ACC112 (cell line): ENCODE data around the gene INTS2.
"Not testable (repeated sequence)": the region's sequence is repeated elsewhere in the genome, so short reads cannot be mapped to it uniquely, and the experiment has no call there.

Experiments used
- H2AFZ ChIP-seq: fragments of 200-600 bp; sonication (generic); one replicate; pipeline ENCODE4 v1.6.0; 2017; ENCODE audit warnings: antibody characterized with exemption, low read length; ENCODE audit not compliant: unreplicated experiment
- H3K27ac ChIP-seq: fragments of 200-600 bp; sonication (generic); 2 replicates; pipeline ENCODE4 v1.5.1; 2014; ENCODE audit warnings: low read depth, mild to moderate bottlenecking, antibody characterized with exemption, low read length, moderate library complexity
- H3K27me3 ChIP-seq: fragments of 200-600 bp; sonication (generic); 2 replicates; pipeline ENCODE4 v1.6.1; 2014; ENCODE audit warnings: mild to moderate bottlenecking, antibody characterized with exemption, low read length, moderate library complexity, mixed read lengths; ENCODE audit not compliant: insufficient read depth
- H3K36me3 ChIP-seq: fragments of 200-600 bp; sonication (generic); 2 replicates; pipeline ENCODE4 v1.6.1; 2016; ENCODE audit warnings: mild to moderate bottlenecking, antibody characterized with exemption, low read length, moderate library complexity, mixed read lengths; ENCODE audit not compliant: insufficient read depth
- H3K4me1 ChIP-seq: fragments of 200-600 bp; sonication (generic); one replicate; pipeline ENCODE4 v1.6.1; 2016; ENCODE audit warnings: low read length, mixed read lengths; ENCODE audit not compliant: insufficient read depth, unreplicated experiment, control insufficient read depth
- H3K4me3 ChIP-seq: fragments of 200-600 bp; sonication (generic); 2 replicates; pipeline ENCODE4 v1.5.1; 2014; ENCODE audit warnings: mild to moderate bottlenecking, low read depth, low read length
- H3K79me2 ChIP-seq: fragments of 200-600 bp; sonication (generic); one replicate; pipeline ENCODE4 v1.6.0; 2016; ENCODE audit warnings: low read length; ENCODE audit not compliant: control insufficient read depth, unreplicated experiment, insufficient read depth

Gene INTS2

DNA sequence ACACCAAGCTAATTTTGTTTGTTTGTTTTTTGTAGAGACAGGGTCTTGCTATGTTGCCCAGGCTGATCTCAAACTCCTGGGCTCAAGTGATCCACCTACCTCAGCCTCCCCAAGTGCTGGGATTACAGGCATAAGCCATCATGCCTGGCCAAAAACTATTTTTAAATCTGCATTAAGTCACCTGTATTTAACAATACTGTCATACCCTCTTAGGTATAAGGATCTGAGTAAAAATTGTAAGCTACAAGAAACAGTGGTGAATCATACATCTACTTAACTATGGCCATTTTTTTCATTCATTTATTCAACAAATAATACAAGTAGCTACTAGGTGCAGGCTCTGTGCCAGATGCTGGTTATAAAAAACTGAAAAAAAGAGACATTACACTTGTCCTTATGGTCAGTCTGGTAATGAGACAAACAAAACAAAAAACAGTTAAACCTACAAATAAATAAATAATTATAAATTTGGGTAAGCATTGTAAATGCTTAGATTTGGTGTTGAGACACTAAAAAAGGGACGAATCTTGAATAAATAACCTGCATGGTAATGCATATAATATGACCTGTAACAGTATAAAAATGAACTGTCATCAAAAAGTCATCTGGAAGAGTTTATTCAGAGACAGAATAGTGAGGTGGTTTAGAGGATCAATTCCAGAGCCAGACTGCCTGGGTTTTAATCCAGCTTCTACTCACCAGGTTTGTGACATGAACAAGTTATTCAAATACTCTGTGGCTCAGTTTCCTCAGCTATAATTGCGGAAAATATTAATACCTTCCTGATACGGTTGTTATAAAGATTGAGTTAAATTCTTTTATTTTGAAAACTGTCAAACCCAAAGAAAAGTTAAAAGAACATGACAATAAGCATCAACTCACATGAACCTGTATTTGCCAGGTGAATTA, 91.3 kb downstream of the INTS2 start:
- Histone ChIP-seq H3K4me3 (no peak overlapping the region), H3K27me3 (no peaks in the 10 kb centered on the region), H2AFZ (no peak overlapping the region), H3K79me2 (no peaks in the 10 kb centered on the region), H3K36me3 (no peaks in the 10 kb centered on the region), H3K4me1 (peaks cover 13% of the 10 kb centered on the region), H3K27ac (no peak overlapping the region)

DNA sequence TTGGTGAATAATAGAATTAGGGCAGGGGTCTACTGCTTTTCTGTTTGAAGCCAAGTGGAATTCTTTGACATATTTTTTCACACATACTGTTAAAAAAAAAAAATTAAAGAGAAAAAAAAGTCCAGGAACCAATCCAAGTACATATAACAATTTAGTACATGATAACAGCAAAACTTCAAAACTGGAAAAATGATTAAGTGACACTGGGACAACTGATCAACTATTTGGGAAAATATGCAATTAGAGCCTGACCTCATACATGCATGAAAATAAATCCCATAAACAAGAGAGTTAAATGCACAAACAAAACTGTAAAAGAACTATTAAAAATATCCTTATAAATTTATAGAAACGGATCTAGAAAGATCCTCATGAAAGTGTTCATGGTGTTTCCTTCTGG, 92.2 kb downstream of the INTS2 start:
- no peak overlapping the region for H3K27ac ChIP-seq
- H3K36me3 ChIP-seq = no peaks in the 10 kb centered on the region
- no peaks in the 10 kb centered on the region for H3K79me2 ChIP-seq
- H3K27me3 ChIP-seq = no peaks in the 10 kb centered on the region
- H3K4me3 ChIP-seq = no peak overlapping the region
- H3K4me1 ChIP-seq = peaks cover 13% of the 10 kb centered on the region
- no peak overlapping the region for H2AFZ ChIP-seq

DNA sequence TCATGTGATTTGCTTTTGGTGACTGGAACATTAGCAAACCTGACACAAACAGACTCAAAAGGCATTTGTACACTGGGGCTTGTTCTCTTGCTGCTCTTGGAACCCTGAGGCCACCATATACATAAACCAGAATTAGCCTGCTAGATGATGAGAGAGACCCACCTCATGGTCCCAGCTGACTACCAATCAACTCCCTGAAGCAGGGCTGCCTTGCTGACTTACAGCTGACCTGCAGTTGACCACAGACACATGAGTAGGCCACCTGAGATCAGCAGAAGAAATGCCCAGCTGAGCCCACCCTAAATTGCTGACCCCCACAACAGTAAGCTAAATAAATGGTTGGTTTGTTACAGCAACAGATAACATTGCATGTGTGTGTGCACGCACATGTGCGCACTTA, 93.2 kb downstream of the INTS2 start:
- peaks cover 13% of the 10 kb centered on the region for H3K4me1 ChIP-seq
- H3K79me2 ChIP-seq = no peaks in the 10 kb centered on the region
- no peak overlapping the region for H3K27ac ChIP-seq
- H3K27me3 ChIP-seq = no peaks in the 10 kb centered on the region
- no peak overlapping the region for H3K4me3 ChIP-seq
- H3K36me3 ChIP-seq = no peaks in the 10 kb centered on the region
- H2AFZ ChIP-seq = no peak overlapping the region

DNA sequence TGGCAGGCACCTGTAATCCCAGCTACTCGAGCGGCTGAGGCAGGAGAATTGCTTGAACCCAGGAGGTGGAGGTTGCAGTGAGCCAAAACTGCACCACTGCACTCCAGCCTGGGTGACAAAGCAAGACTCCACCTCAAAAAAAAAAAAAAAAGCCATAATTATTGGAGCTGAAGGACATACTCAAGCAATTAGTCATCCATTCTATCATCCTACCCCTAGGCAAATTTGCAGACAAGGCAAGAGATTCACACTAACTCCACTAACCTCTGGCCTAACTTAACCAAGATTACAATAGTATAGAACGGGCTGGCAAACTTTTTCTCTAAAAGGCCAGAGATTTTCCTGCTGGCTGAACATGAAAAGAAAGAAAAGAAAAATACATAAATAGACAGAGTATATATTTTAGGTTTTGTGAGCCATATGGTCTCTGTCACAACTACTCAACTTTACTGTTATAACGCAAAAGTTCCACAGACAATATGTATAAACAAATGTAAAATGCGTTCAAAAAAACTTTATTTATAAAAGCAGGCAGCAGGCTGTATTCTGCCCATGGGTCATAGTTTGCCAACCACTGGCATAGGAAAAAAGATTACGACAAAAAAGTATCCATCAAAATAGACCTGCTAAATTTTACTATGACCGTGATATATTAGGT, 94.1 kb downstream of the INTS2 start:
- Histone ChIP-seq H3K4me1 (peaks cover 13% of the 10 kb centered on the region), H3K36me3 (no peaks in the 10 kb centered on the region), H3K27ac (no peak overlapping the region), H3K27me3 (no peaks in the 10 kb centered on the region), H3K79me2 (no peaks in the 10 kb centered on the region), H2AFZ (no peak overlapping the region), H3K4me3 (no peak overlapping the region)

DNA sequence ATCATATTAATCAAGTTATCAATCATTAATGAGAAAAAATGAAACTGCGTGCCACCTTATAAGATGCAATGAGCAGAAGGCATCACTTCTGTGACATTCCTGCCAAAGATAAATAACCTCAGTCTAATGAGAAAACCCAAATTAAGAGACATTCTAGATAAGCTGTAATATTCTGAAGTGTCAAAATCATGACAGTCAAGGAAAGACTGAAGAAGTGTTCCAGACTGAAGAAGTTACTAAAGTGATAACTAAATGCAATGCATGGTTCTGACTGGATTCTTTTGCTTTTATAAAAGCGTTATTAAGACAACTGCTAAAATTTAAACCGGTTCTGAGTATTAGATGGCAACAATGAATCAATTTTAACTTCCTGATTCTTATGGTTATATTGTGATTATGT, 95.3 kb downstream of the INTS2 start:
- Histone ChIP-seq H3K79me2 (no peaks in the 10 kb centered on the region), H3K4me1 (peaks cover 13% of the 10 kb centered on the region), H3K27me3 (no peaks in the 10 kb centered on the region), H3K4me3 (no peak overlapping the region), H3K27ac (no peak overlapping the region), H3K36me3 (0 out of 2 replicates have a peak, but pooled peaks cover 5% of the 10 kb centered on the region), H2AFZ (no peak overlapping the region)

DNA sequence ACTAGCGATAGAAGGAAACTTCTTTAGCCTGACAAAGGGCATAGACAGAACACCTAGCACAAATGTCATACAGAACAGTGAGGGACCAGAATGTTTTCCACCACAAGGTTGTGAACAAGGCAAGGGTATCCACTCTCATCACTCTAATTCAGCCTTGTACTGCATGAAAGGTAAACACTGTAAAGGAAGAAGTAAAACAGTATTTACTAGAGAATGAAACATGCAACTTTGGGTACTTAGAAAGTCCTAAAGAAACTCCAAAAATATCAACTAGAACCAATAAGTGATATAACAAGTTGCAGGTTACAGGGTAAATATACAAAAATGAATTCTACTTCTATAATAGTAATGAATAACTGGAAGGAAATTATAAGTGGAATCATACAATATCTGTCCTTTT, 96.7 kb downstream of the INTS2 start:
- no peak overlapping the region for H2AFZ ChIP-seq
- H3K27ac ChIP-seq = no peak overlapping the region
- H3K36me3 ChIP-seq = 0 out of 2 replicates have a peak, but pooled peaks cover 5% of the 10 kb centered on the region
- H3K4me1 ChIP-seq = peaks cover 13% of the 10 kb centered on the region
- H3K4me3 ChIP-seq = no peak overlapping the region
- H3K27me3 ChIP-seq = no peaks in the 10 kb centered on the region
- H3K79me2 ChIP-seq = no peaks in the 10 kb centered on the region

DNA sequence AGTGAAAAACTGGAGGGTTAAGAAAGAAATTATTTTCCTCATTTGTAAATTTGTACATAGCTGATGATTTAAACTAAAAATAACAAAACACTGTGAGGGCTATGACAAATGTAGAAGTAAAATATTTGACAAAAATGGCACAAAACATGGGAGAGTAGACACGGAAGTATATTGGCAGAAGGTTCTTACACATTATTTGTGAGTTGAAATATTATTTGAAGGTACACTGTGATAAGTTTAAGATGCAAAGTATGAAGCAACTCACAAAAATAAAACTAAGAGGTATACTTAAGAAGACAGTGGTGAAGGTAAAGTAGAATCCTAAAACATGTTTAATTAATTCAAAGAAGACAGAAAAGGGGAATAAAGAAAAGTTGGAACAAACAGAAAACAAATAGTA, 99.1 kb downstream of the INTS2 start:
- Histone ChIP-seq H3K36me3 (0 out of 2 replicates have a peak, but pooled peaks cover 5% of the 10 kb centered on the region), H3K4me1 (peaks cover 5% of the 10 kb centered on the region), H3K4me3 (no peak overlapping the region), H2AFZ (no peak overlapping the region), H3K79me2 (no peaks in the 10 kb centered on the region), H3K27me3 (no peaks in the 10 kb centered on the region), H3K27ac (no peak overlapping the region)

DNA sequence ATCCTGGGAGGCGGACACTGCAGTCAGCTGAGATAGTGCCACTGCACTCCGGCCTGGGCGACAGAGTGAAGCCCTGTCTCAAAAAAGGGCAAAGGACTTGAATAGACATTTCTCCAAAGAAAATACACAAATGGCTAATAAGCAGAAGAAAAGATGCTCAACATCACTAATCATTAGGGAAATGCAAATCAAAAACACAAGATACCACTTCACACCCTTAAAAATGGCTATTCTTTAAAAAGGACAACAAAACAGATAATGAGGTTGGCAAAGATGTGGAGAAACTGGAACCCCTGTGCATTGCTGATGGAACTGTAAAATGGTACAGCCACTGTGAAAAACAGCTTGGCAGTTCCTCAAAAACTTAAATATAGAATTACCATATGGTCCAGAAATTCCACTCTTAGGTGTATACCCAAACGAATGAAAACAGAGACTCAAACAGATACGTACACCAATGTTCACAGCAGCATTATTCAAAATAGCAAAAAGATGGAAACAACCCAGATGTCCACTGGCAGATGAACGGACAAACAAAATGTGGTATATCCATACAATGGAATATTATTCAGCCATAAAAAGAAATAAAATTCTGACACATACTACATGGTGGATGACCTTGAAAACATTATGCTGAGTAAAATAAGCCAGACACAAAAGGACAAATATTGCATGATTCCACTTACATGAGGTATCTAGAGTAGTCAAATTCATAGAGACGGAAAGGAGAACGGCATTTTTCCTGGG, 100.0 kb downstream of the INTS2 start:
- H3K27me3 ChIP-seq = no peaks in the 10 kb centered on the region
- no peaks in the 10 kb centered on the region for H3K4me1 ChIP-seq
- H3K4me3 ChIP-seq = no peak overlapping the region
- peaks cover 5% of the 10 kb centered on the region; the same call in 1 of the 2 replicates for H3K36me3 ChIP-seq
- no peak overlapping the region for H3K27ac ChIP-seq
- no peaks in the 10 kb centered on the region for H3K79me2 ChIP-seq
- H2AFZ ChIP-seq = no peak overlapping the region

DNA sequence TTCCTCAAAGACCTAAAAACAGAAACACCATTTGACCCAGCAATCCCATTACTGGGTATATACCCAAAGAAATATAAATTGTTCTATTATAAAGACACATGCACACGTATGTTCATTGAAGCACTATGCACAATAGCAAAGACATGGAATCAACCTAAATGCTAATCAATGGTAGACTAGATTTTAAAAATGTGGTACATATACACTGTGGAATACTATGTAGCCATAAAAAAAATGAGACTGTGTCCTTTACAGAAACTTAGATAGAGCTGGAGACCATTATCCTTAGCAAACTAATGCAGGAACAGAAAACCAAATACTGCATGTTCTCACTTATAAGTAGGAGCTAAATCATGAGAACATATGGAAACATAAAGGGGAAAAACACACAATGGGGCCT, 100.9 kb downstream of the INTS2 start:
- not testable (repeated sequence) for H3K79me2 ChIP-seq, H3K27ac ChIP-seq, H3K4me1 ChIP-seq, H3K4me3 ChIP-seq, H3K27me3 ChIP-seq, H2AFZ ChIP-seq
- peaks cover 12% of the 10 kb centered on the region; the same call in 1 of the 2 replicates for H3K36me3 ChIP-seq

DNA sequence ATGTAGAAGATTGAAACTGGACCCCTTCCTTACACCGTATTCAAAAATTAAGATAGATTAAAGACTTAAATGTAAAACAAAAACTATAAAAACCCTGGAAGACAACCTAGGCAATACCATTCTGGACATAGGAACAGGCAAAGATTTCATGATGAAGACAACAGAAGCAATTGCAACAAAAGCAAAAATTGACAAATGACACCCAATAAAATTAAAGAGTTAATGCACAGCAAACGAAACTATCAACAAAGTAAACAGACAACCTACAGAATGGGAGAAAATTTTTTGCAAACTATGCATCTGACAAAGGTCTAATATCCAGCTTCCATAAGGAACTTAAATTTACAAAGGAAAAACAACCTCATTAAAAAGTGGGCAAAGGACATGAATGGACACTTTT, 101.6 kb downstream of the INTS2 start:
- H3K27ac ChIP-seq, H3K4me1 ChIP-seq: not testable (repeated sequence)
- peaks cover 16% of the 10 kb centered on the region; the same call in 1 of the 2 replicates for H3K36me3 ChIP-seq

More for the DNA sequence above, 101.6 kb downstream of the INTS2 start:
- H3K4me3 ChIP-seq, H3K79me2 ChIP-seq, H2AFZ ChIP-seq, H3K27me3 ChIP-seq: not testable (repeated sequence)
